CD4-positive, alpha-beta T cell (primary cell): ENCODE results near the gene STRN4. TPM values are rescaled to one million over a fixed set of nuclear protein-coding genes. Genes with fewer than 3 reads are reported as not detected.
A peak's percentile ranks its signal among the peaks of the same experiment; 100 is the strongest.

ENCODE experiments used
- ATAC-seq: fragments of 200-7000 bp; cut with Tn5 transposase; one replicate; pipeline ENCODE4 v1.10.0; 2022; ENCODE audit warnings: mild to moderate bottlenecking; ENCODE audit not compliant: poor library complexity
- CTCF ChIA-PET: fragments of 350-600 bp; sonication (Branson Sonifier 250); formaldehyde crosslinking; loops from one replicate; lab custom pipeline; 2021; ENCODE audit warnings: antibody characterized with exemption, inconsistent platforms; lab: Charles Lee
- POLR2A ChIA-PET: fragments of 350-600 bp; sonication (Branson Sonifier 250); formaldehyde crosslinking; loops from one replicate; lab custom pipeline; 2021; ENCODE audit warnings: antibody characterized with exemption, inconsistent platforms; lab: Charles Lee
- DNase-seq, 14 experiments: peaks; one replicate each; pipeline ENCODE4 v3.0.0-alpha.2; 2013 to 2020; ENCODE audit warnings: mixed read lengths in 2 of 14
- H3K27ac ChIP-seq, 2 donors: one replicate each; pipeline versions ENCODE4 v1.5.1 to v1.7.0; 2013; ENCODE audit warnings: low read length in 2 of 2, low read depth in 1 of 2, mild to moderate bottlenecking in 1 of 2
- H3K27me3 ChIP-seq, 2 experiments: 1 replicate in 1 of 2; 2 replicates in 1 of 2; pipeline versions ENCODE4 v1.6.1 to v1.7.0; 2013; ENCODE audit warnings: low read length in 2 of 2, control low read depth in 1 of 2, mild to moderate bottlenecking in 1 of 2, moderate library complexity in 1 of 2; ENCODE audit not compliant: insufficient read depth in 2 of 2, control insufficient read depth in 1 of 2
- H3K36me3 ChIP-seq: one replicate; pipeline ENCODE4 v1.6.1; 2013; ENCODE audit warnings: low read length, control low read depth; ENCODE audit not compliant: insufficient read depth
- H3K4me1 ChIP-seq: one replicate; pipeline ENCODE4 v1.6.1; 2013; ENCODE audit warnings: low read length, control low read depth; ENCODE audit not compliant: insufficient read depth
- H3K4me3 ChIP-seq: one replicate; pipeline ENCODE4 v1.5.1; 2013; ENCODE audit warnings: mild to moderate bottlenecking, low read length, moderate library complexity
- H3K9me3 ChIP-seq, 2 experiments: 1 replicate in 1 of 2; 2 replicates in 1 of 2; pipeline versions ENCODE4 v1.6.1 to v1.7.0; 2013; ENCODE audit warnings: low read length in 2 of 2, mild to moderate bottlenecking in 2 of 2, control low read depth in 1 of 2, moderate library complexity in 1 of 2; ENCODE audit not compliant: control insufficient read depth in 1 of 2, insufficient read depth in 1 of 2
- H3K27ac Mint-ChIP-seq: one replicate; pipeline ENCODE4 v1.8.0; 2020; ENCODE audit warnings: mixed read lengths
- H3K27me3 Mint-ChIP-seq: one replicate; pipeline ENCODE4 v1.8.0; 2021; ENCODE audit warnings: mixed read lengths
- H3K36me3 Mint-ChIP-seq: one replicate; pipeline ENCODE4 v1.8.0; 2021; ENCODE audit warnings: low read depth, mixed read lengths
- H3K4me1 Mint-ChIP-seq: one replicate; pipeline ENCODE4 v1.8.0; 2021; ENCODE audit warnings: low read depth, mixed read lengths
- H3K4me3 Mint-ChIP-seq: one replicate; pipeline ENCODE4 v1.8.0; 2020; ENCODE audit warnings: mild to moderate bottlenecking, mixed read lengths
- H3K9me3 Mint-ChIP-seq: one replicate; pipeline ENCODE4 v1.8.0; 2020; ENCODE audit warnings: mixed read lengths
- intact Hi-C, 2 experiments: fragments of 100-400 bp; cut with DNase I in 1 of 2; cut with micrococcal nuclease in 1 of 2; formaldehyde crosslinking; loops; one replicate each; pipeline versions ENCODE4 v1.15.1 to v1.9.0; 2023 to 2025; cut with DNase I, micrococcal nuclease
- polyA plus RNA-seq, 2 donors: library from polyadenylated mRNA; unstranded; fragments of 120-200 nt; gene quantifications; one replicate each; pipeline ENCODE4 v1.2.1, GENCODE V29; 2013
- total RNA-seq, 174 experiments: library from RNA in 2 of 174; stranded (reverse) in 2 of 174; gene quantifications; one replicate each; pipeline ENCODE4 v1.2.3 and lab custom pipeline; 2021 to 2026
- TF ChIP-seq, protein P1 (sequence below): fragments of 200-600 bp; IDR thresholded peaks from one replicate; pipeline ENCODE4 v1.8.0; 2022; ENCODE audit warnings: antibody characterized with exemption, mild to moderate bottlenecking

The STRN4 gene, protein sequence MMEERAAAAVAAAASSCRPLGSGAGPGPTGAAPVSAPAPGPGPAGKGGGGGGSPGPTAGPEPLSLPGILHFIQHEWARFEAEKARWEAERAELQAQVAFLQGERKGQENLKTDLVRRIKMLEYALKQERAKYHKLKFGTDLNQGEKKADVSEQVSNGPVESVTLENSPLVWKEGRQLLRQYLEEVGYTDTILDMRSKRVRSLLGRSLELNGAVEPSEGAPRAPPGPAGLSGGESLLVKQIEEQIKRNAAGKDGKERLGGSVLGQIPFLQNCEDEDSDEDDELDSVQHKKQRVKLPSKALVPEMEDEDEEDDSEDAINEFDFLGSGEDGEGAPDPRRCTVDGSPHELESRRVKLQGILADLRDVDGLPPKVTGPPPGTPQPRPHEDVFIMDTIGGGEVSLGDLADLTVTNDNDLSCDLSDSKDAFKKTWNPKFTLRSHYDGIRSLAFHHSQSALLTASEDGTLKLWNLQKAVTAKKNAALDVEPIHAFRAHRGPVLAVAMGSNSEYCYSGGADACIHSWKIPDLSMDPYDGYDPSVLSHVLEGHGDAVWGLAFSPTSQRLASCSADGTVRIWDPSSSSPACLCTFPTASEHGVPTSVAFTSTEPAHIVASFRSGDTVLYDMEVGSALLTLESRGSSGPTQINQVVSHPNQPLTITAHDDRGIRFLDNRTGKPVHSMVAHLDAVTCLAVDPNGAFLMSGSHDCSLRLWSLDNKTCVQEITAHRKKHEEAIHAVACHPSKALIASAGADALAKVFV
- total RNA-seq = 10 to 100 TPM; 90.0 to 94.0 TPM
- polyA plus RNA-seq (2013, experiment 1 of 2) = 32.2 TPM
- 40.7 TPM for polyA plus RNA-seq (2013, experiment 2 of 2)
- total RNA-seq (lab: John Stamatoyannopoulos, UW) = 50.2 to 128 (median 71.9) reads per million in 172 experiments

DNA sequence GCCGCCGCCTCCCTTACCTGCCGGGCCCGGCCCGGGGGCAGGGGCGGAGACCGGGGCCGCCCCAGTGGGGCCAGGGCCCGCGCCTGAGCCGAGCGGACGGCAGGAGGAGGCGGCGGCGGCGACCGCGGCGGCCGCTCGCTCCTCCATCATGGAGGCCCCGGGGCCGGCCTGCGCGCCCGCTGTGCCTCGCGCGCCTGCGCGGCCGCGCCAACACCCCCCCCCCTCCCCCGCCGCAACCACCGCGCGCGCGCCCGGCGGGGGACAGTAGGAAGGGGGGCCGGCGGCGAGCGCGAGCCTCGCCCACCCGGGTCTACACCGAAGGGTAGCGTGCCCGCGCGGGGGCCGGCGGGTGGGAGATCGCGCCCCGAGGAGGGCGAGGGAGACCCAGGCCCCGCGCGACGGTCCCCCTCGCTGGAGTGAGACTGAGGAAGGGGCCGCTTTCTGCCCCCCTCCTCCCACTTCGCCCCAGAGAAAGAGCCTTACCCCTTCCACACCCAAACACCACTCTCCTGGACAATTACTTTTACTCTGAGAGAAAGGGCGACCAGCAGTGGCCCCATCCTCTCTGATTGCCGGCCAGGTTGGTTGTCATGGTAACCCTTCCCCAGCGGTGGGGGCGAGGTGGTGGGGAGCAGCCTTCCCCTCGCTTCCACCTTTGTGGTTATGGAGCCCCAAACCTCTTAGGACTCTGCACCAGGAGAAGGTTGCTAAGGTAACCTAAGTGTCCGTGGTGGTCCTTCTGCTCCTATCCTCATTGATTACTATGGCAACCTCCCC, at the start of gene STRN4:
TSS of gene STRN4 (minus strand) at position 170 of the 777 bp plus-strand sequence. CDS start at position 150, 20 bp downstream.
- ChIA-PET CTCF (interaction anchor here (0.8 to 1.1 kb wide), 2 partner anchors 42 to 94 kb away, joined by 3 to 4 read pairs; no protein-coding TSS in a partner anchor), POLR2A (interaction anchor here (1.2 to 1.6 kb wide), 2 partner anchors 32 to 146 kb away, joined by 5 to 6 read pairs; partner anchors contain the start of gene CALM3)
- H3K27me3 ChIP-seq = no peaks in the 10 kb centered on the region
- peaks cover 41% of the 10 kb centered on the region for H3K4me1 ChIP-seq
- Mint-ChIP-seq H3K4me1 (peaks cover 55% of the 10 kb centered on the region), H3K9me3 (no peaks in the 10 kb centered on the region), H3K36me3 (peaks cover 20% of the 10 kb centered on the region), H3K27ac (peak within 1 kb of the TSS; percentile 87), H3K4me3 (peak within 1 kb of the TSS; percentile 94), H3K27me3 (no peaks in the 10 kb centered on the region)
- ATAC-seq (peak; percentile 69), DNase-seq (peak; percentile 30 to 87 (median 54))
- TF ChIP-seq, protein P1, sequence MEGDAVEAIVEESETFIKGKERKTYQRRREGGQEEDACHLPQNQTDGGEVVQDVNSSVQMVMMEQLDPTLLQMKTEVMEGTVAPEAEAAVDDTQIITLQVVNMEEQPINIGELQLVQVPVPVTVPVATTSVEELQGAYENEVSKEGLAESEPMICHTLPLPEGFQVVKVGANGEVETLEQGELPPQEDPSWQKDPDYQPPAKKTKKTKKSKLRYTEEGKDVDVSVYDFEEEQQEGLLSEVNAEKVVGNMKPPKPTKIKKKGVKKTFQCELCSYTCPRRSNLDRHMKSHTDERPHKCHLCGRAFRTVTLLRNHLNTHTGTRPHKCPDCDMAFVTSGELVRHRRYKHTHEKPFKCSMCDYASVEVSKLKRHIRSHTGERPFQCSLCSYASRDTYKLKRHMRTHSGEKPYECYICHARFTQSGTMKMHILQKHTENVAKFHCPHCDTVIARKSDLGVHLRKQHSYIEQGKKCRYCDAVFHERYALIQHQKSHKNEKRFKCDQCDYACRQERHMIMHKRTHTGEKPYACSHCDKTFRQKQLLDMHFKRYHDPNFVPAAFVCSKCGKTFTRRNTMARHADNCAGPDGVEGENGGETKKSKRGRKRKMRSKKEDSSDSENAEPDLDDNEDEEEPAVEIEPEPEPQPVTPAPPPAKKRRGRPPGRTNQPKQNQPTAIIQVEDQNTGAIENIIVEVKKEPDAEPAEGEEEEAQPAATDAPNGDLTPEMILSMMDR = no peak
- H3K36me3 ChIP-seq = peaks cover 24% of the 10 kb centered on the region
- intact Hi-C loops = loop anchor here in 1 of 2 experiments (5.0 kb wide), 2 partner anchors 44 to 144 kb away; partner anchors contain the start of gene CALM3
- H3K9me3 ChIP-seq = no peaks in the 10 kb centered on the region
- peak within 1 kb of the TSS; percentile 78 for H3K4me3 ChIP-seq
- H3K27ac ChIP-seq = peak within 1 kb of the TSS; percentile 9 to 29

DNA sequence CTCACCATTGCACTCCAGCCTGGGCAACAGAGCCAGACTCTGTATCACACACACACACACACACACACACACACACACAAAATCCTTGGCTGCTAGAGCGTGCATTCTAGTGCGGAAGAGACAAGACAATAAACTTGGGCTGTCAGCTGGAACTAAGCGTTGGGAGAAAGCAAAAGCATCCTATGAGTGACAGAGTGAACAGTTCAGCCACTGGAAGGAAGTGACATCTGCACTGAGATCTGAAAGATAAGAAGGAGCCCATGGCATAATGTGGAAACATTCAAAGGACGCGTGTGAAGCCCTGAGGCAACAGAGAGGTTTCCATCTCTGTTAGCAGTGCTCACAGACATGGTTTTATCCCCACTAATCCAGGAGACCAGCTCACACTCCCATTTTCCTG, 45.7 kb upstream of the STRN4 start:
- H3K27ac ChIP-seq = no peak overlapping the region
- H3K36me3 Mint-ChIP-seq = peaks cover 3% of the 10 kb centered on the region
- H3K4me3 ChIP-seq = no peak overlapping the region
- H3K36me3 ChIP-seq = no peaks in the 10 kb centered on the region
- ChIA-PET CTCF (interaction anchor here (1.2 kb wide), 1 partner anchor 25 kb away, joined by 3 read pairs; no protein-coding TSS in a partner anchor), POLR2A (no interaction called here)
- no peaks in the 10 kb centered on the region for H3K27me3 ChIP-seq
- peak in 7 of 14 experiments; percentile 1 to 88 (median 25) for DNase-seq
- H3K4me3 Mint-ChIP-seq = peak overlapping the region; percentile 54
- intact Hi-C loops = no loop called here
- peak; percentile 42 for ATAC-seq
- peaks cover 36% of the 10 kb centered on the region for H3K4me1 ChIP-seq
- peak overlapping the region; percentile 38 for H3K27ac Mint-ChIP-seq
- TF ChIP-seq, protein P1 = no peak
- H3K9me3 ChIP-seq = no peaks in the 10 kb centered on the region
- no peaks in the 10 kb centered on the region for H3K9me3 Mint-ChIP-seq
- no peaks in the 10 kb centered on the region for H3K27me3 Mint-ChIP-seq
- H3K4me1 Mint-ChIP-seq = peaks cover 26% of the 10 kb centered on the region
